Measurements from ENCODE around the gene ZC3H12C. TPM values are rescaled to one million over a fixed set of nuclear protein-coding genes. Genes with fewer than 3 reads are reported as not detected.
A peak's percentile ranks its signal among the peaks of the same experiment; 100 is the strongest.

Gene ZC3H12C
- total RNA-seq, 3 donors from 2014 or later, result 15.9 to 28.7 (median 21.5) TPM

GRCh38 chr11:110085255-110085838 is 7.8 kb upstream of the ZC3H12C start:
- no peak for ATAC-seq
- TF ChIP-seq, protein P1, sequence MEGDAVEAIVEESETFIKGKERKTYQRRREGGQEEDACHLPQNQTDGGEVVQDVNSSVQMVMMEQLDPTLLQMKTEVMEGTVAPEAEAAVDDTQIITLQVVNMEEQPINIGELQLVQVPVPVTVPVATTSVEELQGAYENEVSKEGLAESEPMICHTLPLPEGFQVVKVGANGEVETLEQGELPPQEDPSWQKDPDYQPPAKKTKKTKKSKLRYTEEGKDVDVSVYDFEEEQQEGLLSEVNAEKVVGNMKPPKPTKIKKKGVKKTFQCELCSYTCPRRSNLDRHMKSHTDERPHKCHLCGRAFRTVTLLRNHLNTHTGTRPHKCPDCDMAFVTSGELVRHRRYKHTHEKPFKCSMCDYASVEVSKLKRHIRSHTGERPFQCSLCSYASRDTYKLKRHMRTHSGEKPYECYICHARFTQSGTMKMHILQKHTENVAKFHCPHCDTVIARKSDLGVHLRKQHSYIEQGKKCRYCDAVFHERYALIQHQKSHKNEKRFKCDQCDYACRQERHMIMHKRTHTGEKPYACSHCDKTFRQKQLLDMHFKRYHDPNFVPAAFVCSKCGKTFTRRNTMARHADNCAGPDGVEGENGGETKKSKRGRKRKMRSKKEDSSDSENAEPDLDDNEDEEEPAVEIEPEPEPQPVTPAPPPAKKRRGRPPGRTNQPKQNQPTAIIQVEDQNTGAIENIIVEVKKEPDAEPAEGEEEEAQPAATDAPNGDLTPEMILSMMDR (IDR thresholded peaks at IDR 0.05), result no peak
- no peaks in the 10 kb centered on the region for H3K9me3 ChIP-seq
- no peak overlapping the region for H3K4me3 ChIP-seq
- intact Hi-C loops (cut with DNase I, micrococcal nuclease), result no loop called here
- no peak for DNase-seq
- peaks cover 2% of the 10 kb centered on the region for H3K4me1 ChIP-seq (ENCODE audit: low read depth)
- H3K36me3 ChIP-seq (ENCODE audit: low read depth), result no peaks in the 10 kb centered on the region

- DNase-seq, result peak in 1 of 3 donors; percentile 55
- H3K36me3 ChIP-seq (ENCODE audit: low read depth), result no peaks in the 10 kb centered on the region
- TF ChIP-seq, protein P1 (IDR thresholded peaks at IDR 0.05), result no peak
- H3K9me3 ChIP-seq, result no peaks in the 10 kb centered on the region
- no peak overlapping the region for H3K4me3 ChIP-seq
- peak; percentile 89 for ATAC-seq
- H3K4me1 ChIP-seq (ENCODE audit: low read depth), result peaks cover 6% of the 10 kb centered on the region
- intact Hi-C loops (cut with DNase I, micrococcal nuclease), result no loop called here
Measured at GRCh38 chr11:110086892-110087309, 6.3 kb upstream of the ZC3H12C start.

GRCh38 chr11:110087812-110088534 is 5.2 kb upstream of the ZC3H12C start:
- H3K36me3 ChIP-seq (ENCODE audit: low read depth), result no peaks in the 10 kb centered on the region
- ATAC-seq, result no peak
- intact Hi-C loops (cut with DNase I, micrococcal nuclease), result no loop called here
- peaks cover 8% of the 10 kb centered on the region for H3K4me1 ChIP-seq (ENCODE audit: low read depth)
- TF ChIP-seq, protein P1 (IDR thresholded peaks at IDR 0.05), result no peak
- no peak for DNase-seq
- no peak overlapping the region for H3K4me3 ChIP-seq
- H3K9me3 ChIP-seq, result no peaks in the 10 kb centered on the region

- Histone ChIP-seq H3K4me1 (ENCODE audit: low read depth) (peaks cover 8% of the 10 kb centered on the region), H3K36me3 (ENCODE audit: low read depth) (no peaks in the 10 kb centered on the region), H3K9me3 (no peaks in the 10 kb centered on the region), H3K4me3 (no peak overlapping the region)
- TF ChIP-seq, protein P1 (IDR thresholded peaks at IDR 0.05), result no peak
- no peak for DNase-seq
- intact Hi-C loops (cut with DNase I, micrococcal nuclease), result no loop called here
- ATAC-seq, result no peak
Measured at GRCh38 chr11:110088535-110089344, 4.5 kb upstream of the ZC3H12C start.

DNA sequence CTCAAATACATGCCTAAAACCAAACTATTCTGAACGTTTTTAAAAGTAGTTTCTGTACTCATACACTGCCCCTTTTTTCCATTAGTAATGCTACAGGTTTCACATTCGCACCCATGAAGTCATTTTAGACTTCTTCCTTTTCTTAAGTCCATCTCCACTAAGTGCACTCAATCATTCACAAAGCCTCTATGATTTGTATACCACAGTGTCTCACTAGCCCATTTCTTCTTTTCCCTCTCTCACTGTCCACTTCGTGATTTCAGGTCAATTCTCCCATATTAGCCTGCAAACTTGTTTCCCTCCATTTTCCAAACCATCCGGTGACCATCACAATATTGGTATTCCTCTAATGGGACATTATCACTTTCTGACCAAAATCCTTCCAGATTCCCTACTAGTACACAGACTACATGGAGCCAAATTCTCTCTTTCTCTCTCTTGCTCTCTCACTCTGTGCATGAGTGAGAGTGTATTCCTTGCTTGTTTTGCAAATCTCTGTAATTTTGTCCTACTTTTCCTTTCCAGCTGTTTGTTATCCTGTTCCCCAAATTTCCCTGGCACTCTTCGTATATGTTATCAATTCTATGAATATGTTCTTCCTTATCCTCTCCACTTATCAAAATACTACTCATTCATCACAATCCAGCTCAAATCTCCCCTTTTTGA is 3.4 kb upstream of the ZC3H12C start:
- intact Hi-C loops (cut with DNase I, micrococcal nuclease), result loop anchor here in 1 of 2 donors (10.0 kb wide), 1 partner anchor 145 kb away; no protein-coding TSS in a partner anchor
- DNase-seq, result no peak
- Histone ChIP-seq H3K9me3 (no peaks in the 10 kb centered on the region), H3K4me3 (no peak overlapping the region), H3K4me1 (ENCODE audit: low read depth) (peaks cover 8% of the 10 kb centered on the region), H3K36me3 (ENCODE audit: low read depth) (no peaks in the 10 kb centered on the region)
- TF ChIP-seq, protein P1 (IDR thresholded peaks at IDR 0.05), result no peak
- no peak for ATAC-seq

All from mucosa of descending colon (tissue), 3 donors.